Peyer's patch (tissue), 4 donors: ENCODE data around the gene MBD3.

Experiments
- POLR2A ChIP-seq, 2 donors: fragments of 450-650 bp; IDR thresholded peaks; one replicate each; pipeline ENCODE4 v1.5.1; 2017; ENCODE audit warnings: antibody characterized with exemption in 2 of 2, mild to moderate bottlenecking in 2 of 2, moderate library complexity in 2 of 2
- TF ChIP-seq, protein P1 (sequence below), 6 experiments: fragments of 450-650 bp in 4 of 6; fragments of 200-600 bp in 2 of 6; sonication (generic) in 1 of 6; IDR thresholded peaks; one replicate each; pipeline ENCODE4 v1.5.1; 2017 to 2019; ENCODE audit warnings: antibody characterized with exemption in 6 of 6, mild to moderate bottlenecking in 3 of 6, moderate library complexity in 1 of 6

DNA sequence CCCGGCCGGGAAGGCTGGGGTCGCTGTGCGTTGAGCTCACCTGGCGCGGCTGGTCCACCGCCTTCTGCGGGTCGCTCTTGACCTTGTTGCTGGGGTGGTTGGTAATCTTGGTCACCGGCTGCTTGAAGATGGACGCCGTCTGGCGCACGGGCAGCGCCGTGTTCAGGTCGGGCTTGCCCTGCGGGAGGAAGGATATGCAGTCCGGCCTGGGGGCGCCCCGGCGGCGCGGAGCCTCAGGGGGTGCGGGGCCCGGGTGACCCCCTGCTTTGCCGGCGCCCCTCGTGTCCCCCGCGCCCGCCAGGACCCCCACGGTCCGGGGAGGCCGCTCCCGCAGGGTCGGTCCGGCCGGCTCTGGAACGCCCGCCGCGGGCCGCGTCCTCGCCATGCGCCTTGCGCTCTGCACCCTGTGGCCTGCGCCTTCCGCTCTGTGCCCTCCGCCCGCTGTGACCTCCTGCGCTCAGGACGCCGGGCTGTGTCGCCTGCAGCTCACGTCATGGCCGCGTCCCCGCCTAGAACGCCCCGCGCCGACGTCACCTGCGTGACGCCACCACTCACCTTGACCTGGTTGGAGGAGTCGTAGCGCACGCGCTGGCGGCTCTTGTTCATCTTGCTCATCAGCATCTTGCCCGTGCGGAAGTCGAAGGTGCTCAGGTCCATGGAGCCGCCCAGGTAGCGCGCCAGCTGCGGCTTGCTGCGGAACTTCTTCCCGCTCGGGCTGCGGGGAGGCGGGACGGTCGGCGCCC is 8.0 kb downstream of the MBD3 start:
- TF ChIP-seq POLR2A (IDR thresholded peaks at IDR 0.05) = no peak
- TF ChIP-seq, protein P1, sequence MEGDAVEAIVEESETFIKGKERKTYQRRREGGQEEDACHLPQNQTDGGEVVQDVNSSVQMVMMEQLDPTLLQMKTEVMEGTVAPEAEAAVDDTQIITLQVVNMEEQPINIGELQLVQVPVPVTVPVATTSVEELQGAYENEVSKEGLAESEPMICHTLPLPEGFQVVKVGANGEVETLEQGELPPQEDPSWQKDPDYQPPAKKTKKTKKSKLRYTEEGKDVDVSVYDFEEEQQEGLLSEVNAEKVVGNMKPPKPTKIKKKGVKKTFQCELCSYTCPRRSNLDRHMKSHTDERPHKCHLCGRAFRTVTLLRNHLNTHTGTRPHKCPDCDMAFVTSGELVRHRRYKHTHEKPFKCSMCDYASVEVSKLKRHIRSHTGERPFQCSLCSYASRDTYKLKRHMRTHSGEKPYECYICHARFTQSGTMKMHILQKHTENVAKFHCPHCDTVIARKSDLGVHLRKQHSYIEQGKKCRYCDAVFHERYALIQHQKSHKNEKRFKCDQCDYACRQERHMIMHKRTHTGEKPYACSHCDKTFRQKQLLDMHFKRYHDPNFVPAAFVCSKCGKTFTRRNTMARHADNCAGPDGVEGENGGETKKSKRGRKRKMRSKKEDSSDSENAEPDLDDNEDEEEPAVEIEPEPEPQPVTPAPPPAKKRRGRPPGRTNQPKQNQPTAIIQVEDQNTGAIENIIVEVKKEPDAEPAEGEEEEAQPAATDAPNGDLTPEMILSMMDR (IDR thresholded peaks at IDR 0.05) = no peak
